ENCODE results near the gene TSPAN17. TPM values are rescaled to one million over a fixed set of nuclear protein-coding genes. Genes with fewer than 3 reads are reported as not detected.

The TSPAN17 gene
- total and polyA plus RNA-seq, 10 of the 15 experiments (the other 5 are each of a cell fraction or from before 2014, with no cell fraction given) = 0.24 to 17.1 (median 10.4) TPM

GRCh38 chr5:176690911-176691310, 43.6 kb downstream of the TSPAN17 start:
- Histone ChIP-seq H2AFZ (ENCODE audit: control insufficient read depth, low read depth, low read length) (no peak overlapping the region), H3K27me3 (replicated peaks in 1 of 2; ENCODE audit: control insufficient read depth in 2 of 2, insufficient read depth in 2 of 2, low read length in 1 of 2) (peaks cover 0 to 4% of the 10 kb centered on the region in 2 experiments; a peak in 3 of 4 replicates), H3K79me2 (ENCODE audit: control insufficient read depth, insufficient read depth, low read length) (no peaks in the 10 kb centered on the region), H3K27ac (ENCODE audit: control insufficient read depth, insufficient read depth) (no peak overlapping the region), H3K36me3 (ENCODE audit: control insufficient read depth in 2 of 2, insufficient read depth in 2 of 2, low read length in 1 of 2) (no peaks in the 10 kb centered on the region), H4K20me1 (ENCODE audit: control insufficient read depth, insufficient read depth) (no peaks in the 10 kb centered on the region), H3K4me2 (ENCODE audit: control insufficient read depth, insufficient read depth) (no peak overlapping the region), H3K4me1 (ENCODE audit: control insufficient read depth, insufficient read depth, low read length) (no peaks in the 10 kb centered on the region), H3K9ac (ENCODE audit: control insufficient read depth, insufficient read depth, low read length) (no peak overlapping the region), H3K9me3 (replicated peaks; ENCODE audit: control insufficient read depth, insufficient read depth, low read length) (no peaks in the 10 kb centered on the region; the same call in 2 of the 3 replicates), H3K4me3 (no peak overlapping the region)
- POLR2A ChIA-PET = no interaction called here
- SMC1A ChIA-PET (ENCODE audit: uncharacterized antibody, unreplicated experiment) = interaction anchor here (0.6 to 0.9 kb wide), 2 partner anchors 267 to 283 kb away, joined by 3 read pairs; no protein-coding TSS in a partner anchor
- no peak for FAIRE-seq
- RAD21 ChIA-PET (ENCODE audit: unreplicated experiment) = interaction anchor here (0.6 kb wide), 1 partner anchor 23 kb away, joined by 4 read pairs; no protein-coding TSS in a partner anchor
- BruUV-seq (replicated peaks) = no TSS peak
- intact Hi-C loops (cut with micrococcal nuclease; ENCODE audit: unreplicated experiment) (no loop called here), in situ Hi-C loops (cut with MboI) (no loop called here)
- ATAC-seq = no peak
- DNase-seq (ENCODE audit: low read depth, low spot score) = no peak
- WGBS (ENCODE audit: insufficient coverage, insufficient replicate concordance, low lambda C conversion rate, missing lambda C conversion rate) = 37% methylated on average over 7 of the region's 7 CpGs
- CTCF ChIA-PET = no interaction called here
- TF ChIP-seq ZNF384 (IDR thresholded peaks at IDR 0.05; ENCODE audit: borderline replicate concordance, low read depth, low read length) = no peak
- TF ChIP-seq ZBTB33 (IDR thresholded peaks at IDR 0.05) = no peak
- TF ChIP-seq IKZF1 (conservative IDR thresholded peaks at IDR 0.05) = no peak
- TF ChIP-seq USF1 (IDR thresholded peaks at IDR 0.05; ENCODE audit: borderline replicate concordance, extremely low read length, insufficient read depth, low read depth, low read length) = no peak
- no peak for TF ChIP-seq USF2 (IDR thresholded peaks at IDR 0.05; ENCODE audit: borderline replicate concordance, low read depth, low read length)
- no peak for TF ChIP-seq BCL11A (IDR thresholded peaks at IDR 0.05; ENCODE audit: low read depth, low read length)
- no peak for TF ChIP-seq ZNF687 (IDR thresholded peaks at IDR 0.05)
- no peak for TF ChIP-seq CEBPB (IDR thresholded peaks at IDR 0.05; ENCODE audit: borderline replicate concordance in 1 of 2, low read depth in 2 of 2, low read length in 2 of 2)
- no peak for TF ChIP-seq RELA (IDR thresholded peaks at IDR 0.05; ENCODE audit: borderline replicate concordance, partially characterized antibody)
- no peak for TF ChIP-seq KAT2A (conservative IDR thresholded peaks at IDR 0.05; ENCODE audit: control insufficient read depth, low read depth, low read length)
- TF ChIP-seq DPF2 (IDR thresholded peaks at IDR 0.05) = no peak
- no peak for TF ChIP-seq SIX5 (IDR thresholded peaks at IDR 0.05; ENCODE audit: low read depth, low read length, severe bottlenecking)
- TF ChIP-seq SRF (IDR thresholded peaks at IDR 0.05; ENCODE audit: low read depth in 2 of 2, low read length in 2 of 2) = no peak
- no peak for TF ChIP-seq EED (IDR thresholded peaks at IDR 0.05; ENCODE audit: low read depth)
- no peak for TF ChIP-seq TCF12 (IDR thresholded peaks at IDR 0.05; ENCODE audit: low read depth, low read length)
- no peak for TF ChIP-seq YY1 (IDR thresholded peaks at IDR 0.05; ENCODE audit: low read depth, low read length)
